CD4-positive, alpha-beta T cell treated with Interleukin-4 for 4 hours (primary cell): Measurements from ENCODE around the gene FAXDC2.

ENCODE experiments used
- DNase-seq: peaks from one replicate; pipeline ENCODE4 v3.0.0-alpha.2; 2020

The FAXDC2 gene

DNA sequence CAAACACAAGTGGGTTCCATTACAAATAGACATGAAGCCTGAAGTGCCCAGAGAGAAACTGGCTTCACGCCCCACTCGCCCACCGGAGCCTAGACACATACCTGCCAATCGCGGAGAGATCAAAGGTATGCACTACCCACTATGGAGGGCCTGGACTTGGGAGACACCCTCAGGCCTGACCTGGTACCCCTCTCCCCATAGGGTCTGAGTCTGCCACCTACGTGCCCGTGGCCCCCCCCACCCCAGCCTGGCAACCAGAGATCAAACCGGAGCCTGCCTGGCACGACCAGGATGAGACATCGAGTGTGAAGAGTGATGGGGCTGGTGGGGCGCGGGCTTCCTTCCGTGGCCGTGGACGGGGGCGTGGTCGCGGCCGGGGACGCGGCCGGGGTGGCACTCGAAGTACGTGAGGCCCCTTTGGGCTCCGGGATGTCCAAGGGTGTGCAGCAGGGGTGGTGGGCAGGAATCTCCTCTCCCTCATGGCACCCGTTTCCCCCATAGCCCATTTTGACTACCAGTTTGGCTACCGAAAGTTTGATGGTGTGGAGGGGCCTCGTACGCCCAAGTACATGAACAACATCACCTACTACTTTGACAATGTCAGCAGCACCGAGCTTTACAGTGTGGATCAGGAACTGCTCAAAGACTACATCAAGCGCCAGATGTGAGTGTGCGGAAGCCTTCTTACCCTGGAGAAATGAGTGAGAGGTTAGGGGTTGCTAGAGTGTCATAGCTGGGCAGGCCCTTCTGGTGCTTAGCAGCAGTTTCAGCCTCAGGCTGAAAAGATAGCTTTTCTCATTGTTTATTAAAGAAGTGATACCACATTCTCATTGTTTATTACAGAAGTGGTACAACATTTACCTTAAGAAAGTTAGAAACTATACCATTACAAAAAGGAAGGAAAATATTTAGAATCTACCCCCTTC lies 56.5 kb downstream of the FAXDC2 start:
- no peak for DNase-seq

DNA sequence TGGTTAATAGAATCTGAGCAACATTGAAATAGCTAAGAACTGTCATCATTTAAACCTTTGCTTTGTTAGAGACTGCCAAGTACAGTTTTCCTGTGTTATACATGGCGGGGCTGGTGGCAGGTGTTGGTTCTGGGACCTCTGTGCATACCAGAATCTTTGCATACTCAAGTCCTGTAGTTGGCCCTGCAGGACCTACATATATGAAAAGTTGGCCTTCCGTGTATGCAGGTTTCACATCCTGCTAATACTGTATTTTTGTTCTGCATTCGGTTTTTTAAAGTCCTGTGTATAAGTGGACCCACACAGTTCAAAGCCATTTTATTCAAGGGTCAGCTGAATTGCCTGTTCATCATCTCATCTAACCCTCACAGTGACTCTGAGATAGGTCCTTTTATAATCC lies 58.9 kb downstream of the FAXDC2 start:
- DNase-seq: no peak

DNA sequence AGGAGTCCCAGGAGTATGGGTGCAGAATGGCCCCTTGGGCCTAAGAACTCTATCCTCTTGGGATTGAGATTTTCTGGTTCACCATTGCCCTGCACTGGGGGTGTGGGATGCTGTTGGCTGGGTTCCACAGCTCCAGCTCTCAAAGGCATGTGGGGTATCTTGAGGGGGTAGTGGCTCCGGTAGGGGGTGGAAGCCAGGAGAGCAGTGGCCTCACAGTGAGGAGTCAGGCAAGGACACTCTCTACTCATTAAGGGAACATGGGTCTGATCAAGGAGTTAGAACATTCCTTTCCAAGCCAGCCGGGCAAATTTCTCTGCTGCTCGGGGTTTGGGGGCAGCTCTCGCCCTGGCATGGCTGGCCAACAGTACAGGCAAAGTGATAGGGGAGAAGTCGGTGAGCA lies 62.2 kb downstream of the FAXDC2 start:
- DNase-seq: no peak

DNA sequence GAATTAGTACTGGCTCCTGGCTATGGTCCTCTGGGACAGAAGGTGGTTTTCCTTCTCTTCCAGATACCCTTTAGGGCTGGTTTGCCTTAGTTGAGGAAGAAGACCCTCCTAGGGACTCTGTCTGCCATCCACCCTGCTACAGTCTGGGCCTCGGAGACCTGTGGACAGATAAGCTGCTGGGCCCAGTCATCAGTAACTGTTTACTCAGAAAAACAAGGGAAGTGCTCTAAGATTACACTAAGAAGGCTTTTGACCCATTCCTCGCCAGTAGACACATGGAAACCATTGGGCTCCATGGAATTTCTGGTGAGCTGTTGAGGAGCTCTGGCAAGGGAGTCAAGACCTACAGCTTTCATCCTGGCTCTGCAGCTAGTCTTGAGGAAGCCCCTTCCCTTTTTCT lies 64.0 kb downstream of the FAXDC2 start:
- no peak for DNase-seq

DNA sequence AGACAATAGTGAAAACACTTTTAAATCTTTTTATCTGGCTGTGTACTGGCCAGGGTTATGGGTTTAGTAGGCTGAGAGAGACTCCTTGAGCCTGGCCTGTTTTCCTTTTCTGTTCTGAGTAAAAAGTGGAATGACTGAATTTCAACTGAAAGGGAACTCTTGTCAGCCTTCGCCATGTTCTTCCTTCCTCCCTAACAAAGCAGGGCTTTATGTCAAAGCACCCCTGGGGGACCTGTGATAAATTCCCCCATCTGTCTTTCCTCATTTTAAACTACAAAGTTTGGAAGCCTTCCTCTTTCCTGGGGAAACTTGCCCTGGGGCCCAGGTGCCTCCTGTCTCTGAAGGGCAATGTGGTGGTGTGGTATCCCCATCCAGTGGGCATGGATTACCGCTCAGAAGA lies 65.5 kb downstream of the FAXDC2 start:
- no peak for DNase-seq

DNA sequence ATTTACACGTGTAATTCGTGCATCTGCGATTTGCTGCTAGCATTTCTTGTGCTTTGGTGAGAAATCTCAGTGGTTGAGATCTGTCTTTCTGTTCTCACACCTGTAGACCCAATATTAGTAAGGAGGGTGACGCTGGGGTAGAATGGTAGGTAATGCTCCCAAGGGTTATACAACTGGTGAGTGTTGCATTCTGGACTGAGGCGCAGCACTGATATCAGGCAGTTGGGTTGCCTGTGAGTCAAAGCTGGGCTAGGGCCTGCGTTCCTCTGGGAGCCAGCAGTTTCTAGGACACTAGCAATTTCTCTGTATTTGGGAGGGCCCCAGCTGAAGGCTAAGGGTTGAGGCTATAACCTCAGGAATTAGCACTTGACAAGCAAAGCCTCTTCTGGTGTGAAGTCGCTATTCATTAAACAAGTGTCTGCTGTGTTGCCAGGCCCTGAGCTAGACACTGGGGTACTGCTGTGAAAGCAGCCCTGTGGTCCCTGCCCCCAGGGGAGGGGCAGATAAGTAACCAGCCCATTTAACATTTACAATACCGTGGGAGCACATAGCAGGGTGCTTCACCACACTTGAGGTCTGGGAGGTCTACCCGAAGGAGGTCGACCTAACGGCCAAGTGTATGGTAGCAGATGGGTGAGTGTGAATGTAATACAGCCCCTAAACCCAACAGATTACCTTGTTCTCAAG lies 66.5 kb downstream of the FAXDC2 start:
- no peak for DNase-seq

DNA sequence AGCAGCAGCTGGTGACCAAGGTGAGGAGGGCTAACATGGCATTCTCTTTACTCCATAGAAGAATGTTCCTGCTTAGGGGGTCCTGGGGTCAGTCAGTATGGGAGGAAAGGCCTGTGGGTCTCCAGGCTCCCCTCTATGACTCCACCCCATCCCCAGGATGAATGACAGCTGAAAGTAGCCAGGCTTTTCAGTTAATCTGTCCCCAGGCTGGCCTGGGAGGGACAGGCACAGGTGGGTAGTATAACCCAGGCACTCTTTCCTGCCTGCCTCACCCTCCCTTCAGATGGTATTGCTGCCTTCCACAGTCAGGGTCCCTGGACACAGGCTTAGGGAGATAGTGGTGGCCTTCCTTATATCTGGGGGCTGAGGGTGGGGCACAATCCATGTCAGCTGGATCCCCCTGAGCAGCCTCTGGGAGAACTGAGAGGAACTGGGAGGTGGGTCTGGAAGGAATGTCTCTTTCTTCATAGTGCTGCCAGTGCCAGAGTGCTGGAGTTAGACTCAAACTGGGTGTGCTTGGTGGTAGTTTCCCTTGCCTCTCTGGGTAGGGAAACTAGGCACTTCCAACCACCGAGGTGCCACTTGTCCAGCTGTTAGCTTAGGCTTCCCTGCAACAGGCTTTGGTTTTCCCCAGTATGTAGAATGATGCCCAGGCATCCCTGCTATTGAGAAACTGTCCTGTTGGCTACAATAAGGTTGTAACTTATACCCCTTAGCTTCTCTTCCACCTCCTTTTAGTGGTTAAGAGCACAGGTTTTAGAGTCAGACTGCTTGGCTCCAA lies 67.4 kb downstream of the FAXDC2 start:
- no peak for DNase-seq

DNA sequence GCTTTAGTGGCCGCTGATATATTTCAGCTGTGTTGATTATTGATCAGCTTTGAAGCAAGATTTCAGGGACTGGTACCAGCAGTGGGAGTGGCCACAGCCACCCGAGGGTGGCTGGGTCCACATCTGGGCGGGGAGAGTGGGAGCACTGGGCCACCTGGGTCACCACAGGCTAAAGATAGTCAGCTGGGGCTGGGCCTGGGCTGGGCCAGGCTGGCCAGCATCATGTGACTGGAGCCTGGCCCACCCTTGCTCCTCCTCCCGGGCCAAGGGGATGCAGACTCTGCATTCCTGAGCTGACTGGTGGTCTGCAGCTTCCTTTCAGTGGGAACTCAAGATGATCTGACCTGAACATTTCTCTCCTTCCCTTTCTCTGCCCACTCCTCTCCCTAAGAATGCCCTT lies 68.1 kb downstream of the FAXDC2 start:
- DNase-seq: no peak

DNA sequence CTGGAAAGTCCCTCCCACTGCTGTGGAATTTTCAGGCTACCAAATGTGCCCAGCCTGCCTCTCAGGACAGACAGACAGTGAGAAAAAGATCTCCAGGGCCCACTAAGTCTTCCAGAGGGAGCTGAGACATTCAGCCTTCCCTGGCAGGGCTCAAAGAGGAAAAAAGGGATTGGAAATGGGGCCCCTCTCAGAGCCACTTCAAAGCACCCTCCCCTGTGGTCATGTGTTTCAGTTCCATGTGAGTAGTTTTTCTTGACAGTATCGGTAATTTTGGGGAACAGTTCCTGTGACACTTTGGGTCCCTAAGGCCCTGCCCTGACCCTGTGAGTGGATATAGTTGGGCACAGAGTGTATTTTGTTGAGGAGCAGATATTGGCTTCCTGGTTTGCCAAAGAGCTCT lies 70.3 kb downstream of the FAXDC2 start:
- DNase-seq: no peak

DNA sequence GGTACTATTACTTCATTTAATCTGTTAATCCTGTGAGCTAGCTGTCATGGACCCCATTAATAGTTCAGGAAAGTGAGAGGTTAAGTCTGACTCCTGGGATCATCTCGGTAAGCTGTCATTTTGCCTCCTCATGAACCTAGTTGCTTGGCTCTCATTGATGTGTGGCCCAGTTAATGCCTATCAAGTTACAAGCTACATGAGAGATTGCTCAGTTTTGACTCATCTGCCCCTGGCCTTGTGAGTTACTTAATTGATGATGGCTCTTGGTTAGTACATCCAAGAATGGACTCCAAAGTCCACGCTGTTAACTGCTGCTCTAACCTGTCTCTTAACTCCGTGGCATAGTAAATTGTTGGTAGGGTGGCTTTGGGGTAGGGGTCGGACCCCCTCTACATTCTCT lies 71.3 kb downstream of the FAXDC2 start:
- no peak for DNase-seq

DNA sequence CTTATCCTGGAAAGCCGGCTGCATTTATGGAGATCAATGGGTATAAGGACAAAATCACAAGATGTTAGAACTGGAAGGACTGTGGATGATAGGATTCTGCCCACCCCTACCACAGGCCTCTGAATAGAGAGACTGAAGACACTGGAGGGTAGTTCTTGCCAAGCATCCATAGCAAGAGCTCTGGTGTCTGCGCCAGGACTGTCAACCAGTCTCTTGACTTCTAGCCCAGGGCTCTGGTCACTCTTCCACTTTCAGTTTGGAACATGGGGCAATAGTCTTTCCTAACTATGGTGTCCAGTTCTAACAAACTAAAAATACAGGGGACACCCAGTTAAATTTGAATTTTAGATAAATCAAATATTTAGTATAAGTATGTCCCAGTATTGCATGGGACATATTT lies 71.9 kb downstream of the FAXDC2 start:
- no peak for DNase-seq

DNA sequence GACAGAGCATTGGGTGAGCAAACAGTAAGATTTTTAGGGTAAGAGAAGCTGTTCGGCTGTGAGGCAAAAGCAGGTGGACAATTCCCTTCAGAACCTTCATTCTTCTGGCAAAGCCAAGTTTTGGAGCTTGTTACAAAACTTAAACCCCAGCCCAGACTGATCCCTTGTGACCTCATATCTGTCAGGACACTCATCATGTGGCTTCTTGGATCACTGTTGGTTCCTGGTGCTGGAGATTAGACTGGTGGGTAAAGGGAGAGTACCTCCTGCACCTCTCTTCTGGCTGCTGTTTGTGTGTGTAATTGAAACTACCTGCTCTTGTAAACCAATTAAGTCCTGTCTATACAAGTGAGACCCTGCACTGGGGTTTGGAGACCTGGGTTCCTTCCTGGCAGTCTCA lies 74.2 kb downstream of the FAXDC2 start:
- DNase-seq: no peak

DNA sequence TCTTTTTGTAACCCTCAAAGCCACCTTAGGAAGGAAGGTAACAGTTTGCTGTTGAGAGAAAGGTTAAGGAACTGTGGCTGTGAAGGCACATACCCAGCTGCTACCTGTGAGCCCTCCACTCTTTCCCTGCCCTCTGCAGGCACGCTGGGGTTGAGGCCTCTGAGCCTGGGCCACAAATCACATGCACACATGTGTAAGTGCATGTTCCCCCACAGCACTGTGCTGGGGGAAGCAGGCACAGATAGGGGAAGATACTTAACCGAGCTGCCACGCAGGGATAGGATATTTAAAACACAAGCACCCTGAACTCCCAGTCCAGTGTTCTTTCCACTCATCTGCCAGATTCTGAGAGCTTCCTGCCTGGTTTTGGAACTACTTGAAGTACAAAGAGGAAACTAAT lies 77.1 kb downstream of the FAXDC2 start:
- DNase-seq: no peak

DNA sequence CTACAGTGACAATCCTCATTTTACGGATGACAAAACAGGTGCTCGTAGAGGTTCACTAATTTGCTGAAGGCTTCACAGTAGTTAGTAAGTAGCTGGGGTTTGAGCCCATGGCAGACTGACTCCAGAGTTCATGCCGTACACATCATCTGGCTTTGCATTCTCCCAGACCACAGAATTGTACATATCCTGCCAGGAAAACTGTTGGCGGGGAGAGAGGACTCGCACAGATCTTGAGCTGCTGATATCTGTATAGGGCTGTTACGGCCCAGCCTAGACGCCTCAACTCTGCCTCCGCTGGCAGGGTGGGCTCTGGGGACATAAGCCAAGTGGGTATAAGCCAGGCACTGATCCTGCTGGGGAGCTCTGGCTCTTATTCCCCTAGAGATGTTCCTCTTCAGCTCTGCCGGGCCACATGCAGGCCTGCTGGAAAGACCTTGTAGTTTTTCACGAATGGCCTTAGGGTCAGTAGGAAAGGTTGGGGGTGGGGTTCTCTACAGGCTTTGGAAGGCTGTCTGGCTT lies 79.0 kb downstream of the FAXDC2 start:
- no peak for DNase-seq

DNA sequence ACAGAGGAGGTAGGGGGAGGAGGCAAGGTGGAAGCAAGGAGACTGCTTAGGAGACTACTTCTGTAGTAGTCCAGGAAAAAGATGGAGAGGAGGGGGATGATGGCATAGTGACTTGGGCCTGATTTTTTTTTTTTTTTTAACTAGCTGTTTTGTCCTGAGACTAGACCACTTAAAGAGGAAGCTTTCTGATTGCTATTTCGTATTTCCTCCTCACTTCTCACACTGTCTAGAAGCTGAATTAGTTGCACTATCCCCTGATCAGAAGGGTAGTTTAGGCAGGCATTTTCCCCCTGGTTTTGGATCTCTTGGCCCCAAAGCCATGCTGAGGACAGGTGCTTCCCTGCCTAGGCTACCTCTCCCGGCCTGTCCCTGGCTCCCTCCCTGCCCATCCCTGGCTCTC lies 80.3 kb downstream of the FAXDC2 start:
- DNase-seq: no peak
